HG02759 (cell line): ENCODE results near the gene CC2D2A.

Experiments
- ATAC-seq: cut with Tn5 transposase; IDR thresholded peaks from one replicate; pipeline ENCODE4 v1.9.1; 2021; ENCODE audit warnings: mild to moderate bottlenecking, moderate library complexity; ENCODE audit not compliant: unreplicated experiment

The CC2D2A gene

GRCh38 chr4:15469402-15470127 lies at the start of gene CC2D2A:
CC2D2A (plus strand) TSS chr4:15469882; CDS start chr4:15475933, 6,051 bp downstream.
- ATAC-seq: no peak

GRCh38 chr4:15420642-15421041 lies 49.0 kb upstream of the CC2D2A start:
- no peak for ATAC-seq

DNA sequence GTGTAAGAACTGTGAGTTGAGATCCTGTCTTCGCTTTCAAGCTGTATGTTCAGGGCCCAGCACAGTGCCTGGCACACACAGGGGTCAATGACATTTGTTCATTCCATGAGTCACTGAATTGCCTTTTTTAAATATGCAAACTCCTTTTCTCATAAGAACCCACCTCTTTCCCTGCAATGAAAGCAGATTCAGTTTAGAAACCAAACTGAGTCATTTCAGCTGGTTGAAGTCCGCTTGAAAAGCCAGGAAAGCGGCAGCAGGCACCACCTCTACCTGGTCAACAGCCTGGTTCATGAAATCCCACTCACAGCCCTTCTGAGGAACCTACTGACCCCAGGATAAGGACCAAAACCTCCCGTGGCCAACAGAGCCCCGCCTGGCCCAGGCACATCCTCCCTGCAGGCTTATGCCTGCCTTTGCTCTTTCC lies 46.4 kb upstream of the CC2D2A start:
- no peak for ATAC-seq

DNA sequence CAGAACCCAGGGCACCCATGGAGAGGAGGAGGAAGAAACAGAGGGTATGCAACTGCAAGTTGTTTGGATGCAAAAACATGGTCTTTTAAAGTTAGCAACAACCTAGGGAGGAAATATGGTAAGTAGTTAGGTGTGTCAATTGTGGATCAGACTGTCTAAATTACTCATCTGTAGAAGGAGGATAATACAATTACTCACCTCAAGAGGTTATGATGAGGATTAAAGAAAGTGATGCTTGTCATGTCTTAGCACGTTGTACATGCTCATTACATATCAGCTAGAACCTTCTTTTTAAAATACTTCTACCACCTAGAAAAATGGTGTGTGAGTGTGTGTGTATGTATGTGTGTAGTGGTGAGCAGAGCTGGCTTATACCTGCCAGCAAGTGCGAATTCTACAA lies 44.2 kb upstream of the CC2D2A start:
- no peak for ATAC-seq

DNA sequence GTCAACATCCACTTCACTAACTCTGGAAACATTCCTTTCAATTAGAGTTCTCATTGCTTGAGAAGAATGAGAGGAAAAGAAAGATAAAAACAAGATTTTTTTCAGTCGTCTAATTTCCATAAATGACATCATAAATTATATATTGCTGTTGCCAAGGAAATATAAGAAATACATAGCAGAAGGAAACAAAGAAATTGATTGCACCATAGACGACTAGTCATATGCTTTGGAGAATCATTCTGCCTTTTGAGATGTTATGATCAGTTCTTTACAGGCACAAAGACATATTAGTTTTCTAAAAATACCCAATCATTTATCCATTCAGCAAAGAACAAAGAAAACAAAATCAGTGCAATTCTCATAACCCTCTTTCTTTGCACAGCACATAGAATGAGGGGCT lies 42.5 kb upstream of the CC2D2A start:
- ATAC-seq: no peak

GRCh38 chr4:15427701-15428100 lies 42.0 kb upstream of the CC2D2A start, which contains the start of gene C1QTNF7:
C1QTNF7 (plus strand) TSS chr4:15428033; CDS start chr4:15435744, 7,711 bp downstream.
- ATAC-seq: no peak

DNA sequence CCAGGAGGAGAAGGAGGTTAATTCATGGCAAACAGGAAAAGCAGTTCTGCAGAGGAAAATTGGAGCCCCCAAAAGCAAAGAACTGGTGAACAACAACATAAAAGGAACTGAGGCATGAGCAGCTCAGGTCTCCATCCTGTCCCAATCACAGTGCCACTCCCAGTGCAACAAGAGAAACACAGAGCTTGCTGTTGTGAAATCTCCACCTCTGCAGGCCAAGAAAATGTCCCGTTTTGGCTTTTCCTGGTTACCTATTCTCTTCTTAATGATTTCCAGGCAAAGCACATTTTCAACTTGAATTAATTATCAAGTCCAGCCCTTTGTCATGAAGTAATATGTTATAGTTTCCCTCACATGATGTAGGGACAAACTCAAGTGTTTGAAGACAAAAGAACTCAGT lies 41.1 kb upstream of the CC2D2A start:
- ATAC-seq: no peak

DNA sequence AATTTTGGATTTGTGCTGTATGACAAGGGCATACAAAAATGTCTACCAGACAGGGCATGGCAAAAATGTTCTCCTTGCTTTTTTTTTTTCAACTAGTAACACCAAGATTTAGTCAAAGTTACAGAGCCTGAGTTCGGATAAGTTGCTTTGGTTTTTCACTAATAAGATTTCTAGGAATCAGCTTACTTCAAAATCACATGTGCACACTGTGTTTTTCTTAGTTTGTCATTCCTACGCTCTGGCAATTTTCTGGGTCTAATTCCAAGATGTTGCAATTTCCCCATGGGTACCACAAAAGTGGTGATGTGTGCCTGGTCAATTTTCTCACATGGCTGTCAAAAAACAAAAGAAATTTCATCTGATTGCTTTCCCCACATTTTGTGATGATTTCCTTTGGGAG lies 35.6 kb upstream of the CC2D2A start:
- no peak for ATAC-seq

DNA sequence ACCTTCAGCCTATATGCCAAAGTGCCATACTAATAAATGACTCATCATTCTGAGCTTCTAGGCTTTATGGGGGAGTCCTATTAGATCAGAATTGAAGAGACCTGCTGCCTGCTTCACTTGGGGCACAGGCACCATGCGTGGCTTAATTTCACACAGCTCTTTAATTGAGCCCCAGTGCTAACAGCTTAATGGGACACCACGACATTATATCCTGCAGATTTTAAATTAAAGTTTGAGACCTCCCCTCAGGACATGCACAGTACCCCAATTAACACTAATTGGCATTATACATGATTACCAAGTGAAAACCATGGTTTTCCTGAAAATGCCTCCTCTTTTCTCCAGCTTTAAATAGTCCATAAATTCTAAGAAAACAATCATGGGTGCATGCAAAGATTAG lies 35.0 kb upstream of the CC2D2A start:
- ATAC-seq: no peak

DNA sequence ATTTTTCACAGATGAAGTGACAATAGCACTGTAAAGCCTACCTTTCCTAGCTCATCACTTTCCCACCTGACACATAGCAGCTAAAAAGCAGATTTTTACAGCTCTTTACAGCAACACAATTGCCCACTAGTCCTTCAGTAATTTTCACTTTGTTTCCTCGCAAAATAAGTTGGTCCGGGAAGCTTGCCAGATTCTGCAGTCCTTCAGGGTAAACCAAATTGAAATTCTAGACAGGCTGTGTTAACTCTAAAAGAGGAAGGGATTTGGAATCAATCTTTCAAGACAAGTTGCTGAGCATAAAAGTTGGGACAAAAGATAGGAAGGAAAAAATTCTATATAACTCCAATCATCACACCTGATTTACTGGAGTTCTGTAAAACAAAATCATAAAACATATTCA lies 33.2 kb upstream of the CC2D2A start:
- ATAC-seq: no peak

DNA sequence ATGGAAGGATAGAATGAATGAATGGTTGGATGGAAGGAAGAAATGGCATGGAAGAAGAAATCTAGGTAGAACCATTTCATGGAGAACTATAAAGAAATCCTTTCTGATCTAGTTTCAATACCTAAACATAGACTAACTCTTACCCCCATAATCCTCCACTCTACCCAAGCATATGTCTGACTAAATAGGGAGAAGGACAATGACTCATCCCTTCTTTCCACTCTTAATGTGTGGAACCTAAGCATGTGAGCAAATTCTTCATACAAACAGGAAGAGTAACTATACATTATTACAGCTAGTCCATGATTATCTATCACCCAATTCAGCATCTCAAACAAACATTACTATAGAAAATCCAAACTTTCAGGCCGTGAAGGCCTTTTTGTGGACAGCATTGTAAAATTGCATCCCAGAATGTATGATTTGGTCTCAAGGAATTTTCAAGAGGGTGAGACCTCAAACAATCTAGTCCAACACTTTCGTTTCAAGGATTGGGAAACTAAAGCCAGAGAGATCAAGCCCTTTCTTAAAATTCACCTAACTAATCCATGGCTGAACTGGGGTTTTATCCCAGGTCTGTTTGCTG lies 30.6 kb upstream of the CC2D2A start:
- ATAC-seq: no peak

- ATAC-seq: no peak
These were observed 26.1 kb upstream of the CC2D2A start for GRCh38 chr4:15443371-15444160.

DNA sequence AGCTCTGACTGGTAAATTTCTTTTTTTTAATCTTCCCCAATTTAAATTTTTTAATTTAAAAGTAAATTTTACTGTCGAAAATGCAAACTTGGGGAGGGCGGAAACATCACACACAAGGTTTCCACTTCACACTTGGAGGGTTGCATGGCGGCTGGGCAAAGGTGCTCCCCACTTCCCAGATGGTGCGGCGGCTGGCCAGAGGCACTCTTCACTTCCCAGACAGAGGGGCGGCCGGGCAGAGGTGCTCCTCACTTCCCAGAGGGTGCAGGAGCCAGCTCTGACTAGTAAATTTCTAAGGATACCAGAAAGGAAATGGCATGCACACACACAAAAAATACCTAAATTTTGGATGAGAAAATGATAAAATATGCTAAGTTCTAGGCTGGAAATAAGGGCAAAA lies 25.4 kb upstream of the CC2D2A start:
- no peak for ATAC-seq

GRCh38 chr4:15444879-15445547 lies 24.7 kb upstream of the CC2D2A start:
- no peak for ATAC-seq

GRCh38 chr4:15451181-15451865 lies 18.4 kb upstream of the CC2D2A start:
- no peak for ATAC-seq

DNA sequence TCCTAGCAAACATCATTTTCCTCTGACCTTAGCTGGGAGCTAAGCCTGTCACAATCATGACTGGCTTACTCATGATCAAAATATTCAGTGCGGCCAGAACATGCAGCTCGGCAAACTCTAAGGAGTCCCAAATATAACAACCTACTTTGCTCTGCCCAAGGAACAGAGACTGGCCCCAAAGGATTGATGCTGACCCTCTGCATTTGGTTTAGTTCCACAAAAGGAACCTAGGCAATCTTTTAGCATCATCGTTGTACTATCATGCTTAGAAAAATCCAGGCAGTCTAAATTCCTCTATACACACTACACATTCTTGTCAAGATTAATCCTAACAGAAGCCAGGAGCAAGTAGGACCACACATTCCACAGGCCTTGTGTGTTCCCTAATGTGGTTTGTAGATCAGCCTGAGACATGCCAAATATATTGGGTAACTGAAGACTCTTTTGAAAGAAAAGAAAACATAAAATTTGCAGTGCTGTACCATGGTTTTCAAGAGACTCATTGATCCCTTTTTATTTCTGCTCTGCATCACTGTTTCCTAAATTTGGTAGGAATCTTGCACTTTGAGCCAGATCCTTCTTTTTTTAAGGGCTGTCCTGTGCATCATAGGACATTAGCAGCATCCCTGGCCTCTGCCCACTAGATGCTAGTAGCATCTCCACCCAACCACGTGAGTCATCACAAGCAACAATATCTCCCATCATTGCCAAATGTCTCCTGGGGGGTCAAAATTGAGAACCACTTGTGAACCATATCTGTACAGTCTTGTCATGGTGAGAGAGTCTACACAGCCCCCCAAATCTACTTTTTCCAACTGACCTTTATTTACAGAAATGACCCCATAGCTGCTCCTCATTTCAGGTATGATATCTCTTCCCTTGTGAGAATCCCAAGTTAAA lies 17.6 kb upstream of the CC2D2A start:
- ATAC-seq: no peak

GRCh38 chr4:15455290-15455689 lies 14.4 kb upstream of the CC2D2A start:
- ATAC-seq: no peak

DNA sequence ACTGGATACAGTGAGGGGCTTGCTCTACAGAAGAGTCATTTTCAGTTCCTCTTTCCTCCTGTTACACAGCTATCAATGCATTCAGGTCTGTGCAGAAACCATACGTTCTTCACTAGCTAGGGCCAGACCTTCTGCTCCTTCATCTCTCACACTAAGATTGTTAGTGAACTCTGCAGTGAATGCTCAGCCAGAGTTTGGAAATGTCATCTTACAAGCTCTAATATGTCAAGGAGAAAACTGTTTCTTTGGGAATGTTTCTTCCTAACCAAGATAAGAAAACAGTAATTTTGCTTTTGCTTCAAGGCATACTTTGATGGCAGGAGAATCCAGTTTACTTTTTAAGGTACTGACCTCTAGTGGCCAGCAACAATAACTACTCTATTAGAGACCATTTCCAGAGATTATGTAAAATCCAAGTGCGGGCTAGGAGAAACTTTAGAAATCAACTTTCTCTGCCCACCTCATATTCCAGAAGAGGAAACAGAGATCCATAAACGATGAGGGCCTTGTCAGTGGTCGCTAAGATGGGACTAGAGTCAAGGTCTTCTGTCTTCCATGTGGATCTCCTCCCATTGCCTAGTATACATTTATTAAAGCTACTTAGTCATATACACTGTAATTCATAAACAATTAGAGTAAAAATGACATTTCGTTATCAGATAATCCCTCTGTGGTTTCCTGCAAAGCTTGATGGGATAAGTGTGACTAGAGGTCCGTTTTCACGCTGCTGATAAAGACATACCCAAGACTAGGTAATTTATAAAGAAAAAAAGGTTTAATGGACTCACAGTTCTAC lies 12.1 kb upstream of the CC2D2A start:
- peak; percentile 96 for ATAC-seq

DNA sequence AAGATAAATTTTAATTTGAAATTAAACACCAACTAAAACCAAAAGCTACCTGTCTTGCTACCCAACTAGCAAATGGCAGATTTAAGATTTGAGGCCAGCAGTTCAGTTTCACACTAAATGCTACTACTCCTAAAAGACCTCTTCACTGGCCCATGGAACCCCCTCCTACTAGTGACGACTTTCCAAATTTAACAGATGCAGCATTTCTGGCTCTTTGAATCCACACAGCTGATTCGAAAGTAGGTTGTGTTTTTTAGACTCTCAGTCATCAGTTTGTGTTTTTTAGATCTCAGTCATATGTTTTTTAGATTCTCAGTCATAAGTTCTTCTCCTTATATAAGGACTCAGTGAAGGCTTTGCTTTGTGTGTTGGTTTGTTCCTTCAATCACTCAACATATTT lies 11.1 kb upstream of the CC2D2A start:
- ATAC-seq: no peak
